DND-41 (cell line): Measurements from ENCODE around the gene ANXA10.

Experiments used
- EZH2 ChIP-seq: IDR thresholded peaks from 3 replicates; pipeline ENCODE4 v1.6.1; 2012; ENCODE audit warnings: borderline replicate concordance, low read depth, mild to moderate bottlenecking, moderate library complexity, low read length, inconsistent platforms; ENCODE audit not compliant: severe bottlenecking
- TF ChIP-seq, protein P1 (sequence below): IDR thresholded peaks from 2 replicates; pipeline ENCODE4 v1.5.1; 2012; ENCODE audit warnings: borderline replicate concordance, low read length, moderate library complexity, mild to moderate bottlenecking; ENCODE audit not compliant: poor library complexity, severe bottlenecking; ENCODE audit errors: extremely low read depth

DNA sequence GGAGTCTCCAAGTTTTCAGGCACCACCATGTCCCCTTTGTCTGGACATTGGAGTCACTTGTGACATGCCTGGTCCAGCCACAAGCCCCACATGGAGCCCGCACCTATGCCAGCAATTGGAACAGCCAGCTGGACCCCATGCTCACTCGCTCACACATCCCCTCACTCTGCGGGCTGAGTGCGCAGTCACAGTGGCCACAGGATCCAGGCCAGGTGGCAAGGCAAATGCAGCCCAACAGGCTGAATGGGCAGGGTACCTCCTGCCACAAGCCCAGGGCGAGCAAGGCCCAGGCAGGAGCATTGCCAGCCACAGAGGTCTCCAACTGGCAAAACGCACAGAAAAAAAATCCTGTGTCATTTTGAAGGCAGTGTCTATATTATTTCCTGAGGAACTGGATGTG, 82.0 kb downstream of the ANXA10 start:
- no peak for TF ChIP-seq EZH2
- TF ChIP-seq, protein P1, sequence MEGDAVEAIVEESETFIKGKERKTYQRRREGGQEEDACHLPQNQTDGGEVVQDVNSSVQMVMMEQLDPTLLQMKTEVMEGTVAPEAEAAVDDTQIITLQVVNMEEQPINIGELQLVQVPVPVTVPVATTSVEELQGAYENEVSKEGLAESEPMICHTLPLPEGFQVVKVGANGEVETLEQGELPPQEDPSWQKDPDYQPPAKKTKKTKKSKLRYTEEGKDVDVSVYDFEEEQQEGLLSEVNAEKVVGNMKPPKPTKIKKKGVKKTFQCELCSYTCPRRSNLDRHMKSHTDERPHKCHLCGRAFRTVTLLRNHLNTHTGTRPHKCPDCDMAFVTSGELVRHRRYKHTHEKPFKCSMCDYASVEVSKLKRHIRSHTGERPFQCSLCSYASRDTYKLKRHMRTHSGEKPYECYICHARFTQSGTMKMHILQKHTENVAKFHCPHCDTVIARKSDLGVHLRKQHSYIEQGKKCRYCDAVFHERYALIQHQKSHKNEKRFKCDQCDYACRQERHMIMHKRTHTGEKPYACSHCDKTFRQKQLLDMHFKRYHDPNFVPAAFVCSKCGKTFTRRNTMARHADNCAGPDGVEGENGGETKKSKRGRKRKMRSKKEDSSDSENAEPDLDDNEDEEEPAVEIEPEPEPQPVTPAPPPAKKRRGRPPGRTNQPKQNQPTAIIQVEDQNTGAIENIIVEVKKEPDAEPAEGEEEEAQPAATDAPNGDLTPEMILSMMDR, result no peak
